Endothelial cell of umbilical vein (primary cell): ENCODE results near the gene ME3.

Experiments
- EZH2 ChIP-seq: IDR thresholded peaks from 2 replicates; pipeline ENCODE4 v1.6.1; 2012; ENCODE audit warnings: borderline replicate concordance, low read depth, mild to moderate bottlenecking, moderate library complexity, low read length, inconsistent platforms; ENCODE audit not compliant: severe bottlenecking
- GATA2 ChIP-seq: IDR thresholded peaks from 2 replicates; pipeline ENCODE4 v1.7.0; 2011; ENCODE audit warnings: low read depth, mild to moderate bottlenecking, moderate library complexity, mixed read lengths, low read length; ENCODE audit not compliant: insufficient read length, insufficient read depth
- JUN ChIP-seq: IDR thresholded peaks from 2 replicates; pipeline ENCODE4 v1.6.1; 2011; ENCODE audit warnings: borderline replicate concordance, low read depth; ENCODE audit not compliant: insufficient read length, insufficient read depth
- POLR2A ChIP-seq: IDR thresholded peaks from 2 replicates; pipeline ENCODE4 v1.6.1; 2012; ENCODE audit warnings: low read depth, mild to moderate bottlenecking, control low read depth, low read length
- POLR2AphosphoS5 ChIP-seq: IDR thresholded peaks from 2 replicates; pipeline ENCODE4 v1.6.1; 2012; ENCODE audit warnings: low read depth, mild to moderate bottlenecking, control low read depth, low read length, moderate library complexity; ENCODE audit not compliant: insufficient read depth
- TF ChIP-seq, protein P1 (sequence below), 2 donors: IDR thresholded peaks; 1 replicate in 1 of 2; 2 replicates in 1 of 2; pipeline ENCODE4 v1.5.1; 2011; ENCODE audit warnings: low read length in 2 of 2, mild to moderate bottlenecking in 2 of 2, moderate library complexity in 2 of 2, control low read depth in 1 of 2, inconsistent platforms in 1 of 2, low read depth in 1 of 2; ENCODE audit not compliant: insufficient read depth in 1 of 2; ENCODE audit errors: extremely low read depth in 1 of 2
- TF ChIP-seq, protein P2 (sequence below): IDR thresholded peaks from 2 replicates; pipeline ENCODE4 v1.6.1; 2011; ENCODE audit not compliant: insufficient read depth, insufficient read length

DNA sequence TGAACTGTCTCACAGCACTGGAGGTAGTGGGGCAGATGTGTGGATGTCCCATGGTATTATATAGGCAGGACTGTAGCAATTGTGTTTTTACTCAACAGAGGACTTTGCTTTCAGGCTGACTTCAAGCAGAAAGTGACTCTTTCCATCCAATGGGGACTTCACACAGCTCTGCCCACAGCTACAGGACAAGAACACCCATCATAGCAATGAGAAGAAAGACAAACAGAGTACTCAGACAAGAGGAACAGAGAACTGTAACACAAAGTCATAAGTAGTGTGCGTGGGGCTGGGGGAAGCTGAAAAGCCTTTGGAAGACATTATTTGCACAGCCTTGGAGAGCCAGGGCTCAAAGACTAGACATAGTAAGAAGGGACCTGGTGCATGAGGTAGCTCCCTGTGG, 227.4 kb downstream of the ME3 start:
- TF ChIP-seq, protein P1, sequence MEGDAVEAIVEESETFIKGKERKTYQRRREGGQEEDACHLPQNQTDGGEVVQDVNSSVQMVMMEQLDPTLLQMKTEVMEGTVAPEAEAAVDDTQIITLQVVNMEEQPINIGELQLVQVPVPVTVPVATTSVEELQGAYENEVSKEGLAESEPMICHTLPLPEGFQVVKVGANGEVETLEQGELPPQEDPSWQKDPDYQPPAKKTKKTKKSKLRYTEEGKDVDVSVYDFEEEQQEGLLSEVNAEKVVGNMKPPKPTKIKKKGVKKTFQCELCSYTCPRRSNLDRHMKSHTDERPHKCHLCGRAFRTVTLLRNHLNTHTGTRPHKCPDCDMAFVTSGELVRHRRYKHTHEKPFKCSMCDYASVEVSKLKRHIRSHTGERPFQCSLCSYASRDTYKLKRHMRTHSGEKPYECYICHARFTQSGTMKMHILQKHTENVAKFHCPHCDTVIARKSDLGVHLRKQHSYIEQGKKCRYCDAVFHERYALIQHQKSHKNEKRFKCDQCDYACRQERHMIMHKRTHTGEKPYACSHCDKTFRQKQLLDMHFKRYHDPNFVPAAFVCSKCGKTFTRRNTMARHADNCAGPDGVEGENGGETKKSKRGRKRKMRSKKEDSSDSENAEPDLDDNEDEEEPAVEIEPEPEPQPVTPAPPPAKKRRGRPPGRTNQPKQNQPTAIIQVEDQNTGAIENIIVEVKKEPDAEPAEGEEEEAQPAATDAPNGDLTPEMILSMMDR (IDR thresholded peaks at IDR 0.05; ENCODE audit: extremely low read depth in 1 of 2, insufficient read depth in 1 of 2, low read depth in 1 of 2, low read length in 2 of 2) = no peak
- no peak for TF ChIP-seq EZH2
- TF ChIP-seq POLR2AphosphoS5 = no peak
- TF ChIP-seq POLR2A = no peak
- no peak for TF ChIP-seq JUN
- TF ChIP-seq, protein P2, sequence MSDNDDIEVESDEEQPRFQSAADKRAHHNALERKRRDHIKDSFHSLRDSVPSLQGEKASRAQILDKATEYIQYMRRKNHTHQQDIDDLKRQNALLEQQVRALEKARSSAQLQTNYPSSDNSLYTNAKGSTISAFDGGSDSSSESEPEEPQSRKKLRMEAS = no peak
- no peak for TF ChIP-seq GATA2
